Gastrocnemius medialis (tissue), 4 donors: ENCODE measurements around the gene BORCS8. TPM values are rescaled to one million over a fixed set of nuclear protein-coding genes. Genes with fewer than 3 reads are reported as not detected.

ENCODE experiments used
- ATAC-seq, 2 donors: fragments of 150-250 bp; one replicate each; pipeline ENCODE4 v1.9.1; 2016
- DNase-seq, 2 donors: peaks; one replicate each; pipeline ENCODE4 v3.0.0-alpha.2; 2019
- H3K27ac ChIP-seq, 4 donors: fragments of 200-600 bp; sonication (generic); 1 replicate in 1 of 4; 2 replicates in 3 of 4; pipeline ENCODE4 v1.5.1; 2016 to 2018; ENCODE audit warnings: mild to moderate bottlenecking in 2 of 4, moderate library complexity in 1 of 4
- H3K27me3 ChIP-seq, 3 donors: fragments of 200-600 bp; sonication (generic) in 2 of 3; 1 replicate in 1 of 3; 2 replicates in 2 of 3; pipeline versions ENCODE4 v1.5.1 to v1.6.0; 2016 to 2019; ENCODE audit warnings: mild to moderate bottlenecking in 1 of 3, moderate library complexity in 1 of 3
- H3K36me3 ChIP-seq, 2 donors: fragments of 200-600 bp; sonication (generic) in 1 of 2; one replicate each; pipeline ENCODE4 v1.5.1; 2017 to 2018
- H3K4me1 ChIP-seq, 2 donors: fragments of 200-600 bp; sonication (generic) in 1 of 2; one replicate each; pipeline ENCODE4 v1.5.1; 2016 to 2017; ENCODE audit warnings: mild to moderate bottlenecking in 2 of 2
- H3K4me3 ChIP-seq, 4 donors: fragments of 200-600 bp; sonication (generic) in 3 of 4; 1 replicate in 1 of 4; 2 replicates in 3 of 4; pipeline ENCODE4 v1.5.1; 2016 to 2019; ENCODE audit warnings: mild to moderate bottlenecking in 2 of 4
- H3K9me3 ChIP-seq, 3 donors: fragments of 200-600 bp; sonication (generic) in 2 of 3; 1 replicate in 1 of 3; 2 replicates in 2 of 3; pipeline ENCODE4 v1.5.1; 2016 to 2019
- POLR2A ChIP-seq, 2 donors: fragments of 450-650 bp; IDR thresholded peaks; one replicate each; pipeline ENCODE4 v1.6.1; 2017; ENCODE audit warnings: antibody characterized with exemption in 2 of 2, mild to moderate bottlenecking in 2 of 2, moderate library complexity in 2 of 2
- in situ Hi-C, 4 donors: fragments of 200-750 bp; cut with MboI; loops; one replicate each; pipeline versions ENCODE4 v1.15.0 to v1.8.0; 2017; ENCODE audit warnings: low sequenced_read_pairs in 4 of 4
- intact Hi-C: fragments of 100-400 bp; cut with DNase I; formaldehyde crosslinking; loops from one replicate; pipeline ENCODE4 v1.15.1; 2023; ENCODE audit warnings: low total_unique reads
- total RNA-seq, 4 donors: library from RNA; depleted of rRNA; stranded (reverse); fragments of >200 nt; gene quantifications; one replicate each; pipeline versions ENCODE4 v1.1.0 to v1.2.3, GENCODE V29; 2016
- TF ChIP-seq, protein P1 (sequence below), 5 experiments: fragments of 450-650 bp in 3 of 5; fragments of 200-600 bp in 2 of 5; sonication (generic) in 2 of 5; IDR thresholded peaks in 4 of 5; conservative IDR thresholded peaks in 1 of 5; 1 replicate in 4 of 5; 2 replicates in 1 of 5; pipeline ENCODE4 v1.5.1; 2016 to 2019; ENCODE audit warnings: antibody characterized with exemption in 5 of 5, mild to moderate bottlenecking in 3 of 5, moderate library complexity in 3 of 5

The BORCS8 gene
- total RNA-seq, 4 donors from 2014 or later: 11.2 to 17.2 (median 13.3) TPM

DNA sequence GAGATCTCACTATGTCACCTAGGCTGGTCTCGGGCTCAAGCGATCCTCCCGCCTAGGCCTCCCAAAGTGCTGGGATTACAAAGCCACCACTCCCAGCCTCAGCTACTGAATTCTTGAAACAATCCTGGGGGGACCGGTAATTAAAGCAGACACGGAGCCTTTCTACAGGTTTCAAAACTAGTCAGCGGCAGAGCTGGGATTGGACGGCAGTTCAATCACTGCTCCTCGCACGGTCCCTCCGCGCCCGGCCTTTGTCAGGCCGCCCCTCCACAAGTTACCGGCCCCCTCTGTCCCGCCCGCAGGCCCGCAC is 229 bp downstream of the BORCS8 start:
- in situ Hi-C loops: no loop called here
- Histone ChIP-seq H3K4me3 (peak overlapping the region; percentile 83 to 99 (median 92)), H3K27me3 (no peaks in the 10 kb centered on the region), H3K36me3 (peaks cover 0 to 2% of the 10 kb centered on the region in 2 donors), H3K4me1 (peaks cover 30 to 44% of the 10 kb centered on the region in 2 donors), H3K27ac (peak overlapping the region; percentile 99 to 100 (median 100)), H3K9me3 (no peaks in the 10 kb centered on the region)
- DNase-seq (no peak), ATAC-seq (no peak)
- intact Hi-C loops: loop anchor here (1.0 to 10.0 kb wide), 6 partner anchors 12 to 325 kb away; partner anchors contain the start of genes GATAD2A, MAU2, NDUFA13 and NR2C2AP
- TF ChIP-seq, protein P1, sequence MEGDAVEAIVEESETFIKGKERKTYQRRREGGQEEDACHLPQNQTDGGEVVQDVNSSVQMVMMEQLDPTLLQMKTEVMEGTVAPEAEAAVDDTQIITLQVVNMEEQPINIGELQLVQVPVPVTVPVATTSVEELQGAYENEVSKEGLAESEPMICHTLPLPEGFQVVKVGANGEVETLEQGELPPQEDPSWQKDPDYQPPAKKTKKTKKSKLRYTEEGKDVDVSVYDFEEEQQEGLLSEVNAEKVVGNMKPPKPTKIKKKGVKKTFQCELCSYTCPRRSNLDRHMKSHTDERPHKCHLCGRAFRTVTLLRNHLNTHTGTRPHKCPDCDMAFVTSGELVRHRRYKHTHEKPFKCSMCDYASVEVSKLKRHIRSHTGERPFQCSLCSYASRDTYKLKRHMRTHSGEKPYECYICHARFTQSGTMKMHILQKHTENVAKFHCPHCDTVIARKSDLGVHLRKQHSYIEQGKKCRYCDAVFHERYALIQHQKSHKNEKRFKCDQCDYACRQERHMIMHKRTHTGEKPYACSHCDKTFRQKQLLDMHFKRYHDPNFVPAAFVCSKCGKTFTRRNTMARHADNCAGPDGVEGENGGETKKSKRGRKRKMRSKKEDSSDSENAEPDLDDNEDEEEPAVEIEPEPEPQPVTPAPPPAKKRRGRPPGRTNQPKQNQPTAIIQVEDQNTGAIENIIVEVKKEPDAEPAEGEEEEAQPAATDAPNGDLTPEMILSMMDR (IDR thresholded peaks at IDR 0.05 in 4 of 5, conservative IDR thresholded peaks at IDR 0.05 in 1 of 5): no peak
- TF ChIP-seq POLR2A (IDR thresholded peaks at IDR 0.05): no peak

DNA sequence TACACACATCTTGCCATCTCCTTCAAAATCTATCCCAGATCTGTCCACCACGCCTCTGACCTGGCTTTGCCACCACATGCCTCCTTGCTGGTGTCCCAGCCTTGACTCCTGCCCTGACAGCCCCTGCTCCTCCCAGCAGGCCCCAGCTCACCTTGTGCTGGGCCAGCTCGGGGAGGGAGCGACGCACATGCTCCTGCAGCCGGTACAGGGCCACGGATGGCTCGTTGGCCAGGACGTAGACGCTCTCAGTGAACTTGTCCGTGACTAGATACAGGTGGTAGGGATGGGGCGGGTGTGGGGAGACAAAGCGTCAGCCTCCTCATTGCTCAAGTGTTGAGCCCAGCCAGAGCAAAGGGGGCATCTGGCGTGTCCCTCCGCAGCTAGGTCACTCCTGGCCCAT is 5.2 kb downstream of the BORCS8 start:
- Histone ChIP-seq H3K9me3 (no peaks in the 10 kb centered on the region), H3K27me3 (no peaks in the 10 kb centered on the region), H3K36me3 (peaks cover 0 to 11% of the 10 kb centered on the region in 2 donors), H3K4me1 (peaks cover 16 to 25% of the 10 kb centered on the region in 2 donors), H3K27ac (no peak overlapping the region), H3K4me3 (no peak overlapping the region)
- no peak for TF ChIP-seq POLR2A (IDR thresholded peaks at IDR 0.05)
- DNase-seq (no peak), ATAC-seq (no peak)
- intact Hi-C loops: no loop called here
- in situ Hi-C loops: no loop called here

DNA sequence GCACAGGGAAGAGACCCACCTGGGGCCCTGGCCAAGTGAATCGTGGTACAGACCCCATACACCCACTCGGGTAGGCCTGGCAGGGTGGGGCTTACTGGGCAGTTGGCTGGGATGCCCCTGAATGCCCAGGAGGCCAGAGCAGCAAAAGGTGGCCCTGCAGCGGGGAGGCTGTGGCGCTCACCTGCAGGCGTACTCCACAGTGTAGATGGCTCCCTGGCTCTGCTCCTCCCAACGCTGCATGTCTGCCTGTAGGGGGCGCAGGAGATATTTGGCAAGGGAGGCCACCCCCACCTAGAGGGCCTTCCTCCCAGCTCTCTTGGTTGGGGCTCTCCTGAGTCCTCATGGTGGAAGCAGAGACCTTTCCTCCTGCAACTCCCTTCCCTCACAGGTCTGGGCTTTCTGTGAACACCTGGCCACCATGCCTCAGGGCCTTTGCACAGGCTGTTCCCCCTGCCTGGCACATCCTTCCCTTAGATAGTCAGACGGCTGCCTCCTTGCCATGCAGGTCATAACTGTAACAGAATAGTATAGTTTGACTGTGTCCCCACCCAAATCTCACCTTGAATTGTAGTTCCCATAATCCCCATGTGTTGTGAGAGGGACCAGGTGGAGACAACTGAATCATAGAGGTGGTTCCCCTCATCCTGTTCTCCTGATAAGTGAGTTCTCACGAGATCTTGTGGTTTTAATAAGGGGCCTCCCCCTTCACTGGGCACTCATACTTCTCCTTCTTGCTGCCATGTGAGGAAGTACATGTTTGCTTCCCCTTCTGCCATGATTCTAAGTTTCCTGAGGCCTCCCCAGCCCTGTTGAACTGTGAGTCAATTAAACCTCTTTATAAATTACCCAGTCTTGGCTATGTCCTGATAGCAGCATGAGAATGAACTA is 5.9 kb downstream of the BORCS8 start:
- no peak overlapping the region for H3K4me3 ChIP-seq
- intact Hi-C loops (no loop called here), in situ Hi-C loops (no loop called here)
- H3K9me3 ChIP-seq: no peaks in the 10 kb centered on the region
- no peaks in the 10 kb centered on the region for H3K27me3 ChIP-seq
- DNase-seq (no peak), ATAC-seq (peak in 1 of 2 donors; percentile 49)
- TF ChIP-seq, protein P1 (IDR thresholded peaks at IDR 0.05 in 4 of 5, conservative IDR thresholded peaks at IDR 0.05 in 1 of 5): peak; percentile 19 to 55 (median 39)
- TF ChIP-seq POLR2A (IDR thresholded peaks at IDR 0.05): no peak
- H3K4me1 ChIP-seq: peaks cover 15 to 22% of the 10 kb centered on the region in 2 donors
- peaks cover 0 to 17% of the 10 kb centered on the region in 2 donors for H3K36me3 ChIP-seq
- H3K27ac ChIP-seq: no peak overlapping the region

DNA sequence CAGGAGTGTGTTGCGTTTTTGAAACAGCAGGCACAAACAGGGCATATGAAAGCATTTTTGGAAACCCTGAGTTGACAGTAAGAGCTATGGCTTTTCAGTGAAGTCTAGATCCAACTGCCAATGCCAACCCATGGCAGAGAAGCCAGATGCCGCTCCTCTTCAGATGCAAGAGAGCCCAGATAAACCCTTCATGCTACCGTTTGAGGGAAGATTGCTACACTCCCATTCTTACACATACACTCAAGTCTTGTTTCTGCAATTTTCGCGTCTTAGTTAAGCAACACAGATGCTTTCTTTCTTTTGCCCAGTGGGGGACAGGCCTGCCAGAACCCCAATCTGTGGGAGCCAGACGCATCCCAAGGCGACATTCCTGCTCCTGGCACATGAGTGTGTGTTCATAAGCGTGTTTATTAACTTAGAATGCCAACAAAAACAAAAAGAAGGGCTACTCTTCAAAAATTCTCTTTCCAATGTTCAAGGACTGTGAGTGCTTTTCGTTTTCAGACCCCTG is 10.4 kb downstream of the BORCS8 start:
- in situ Hi-C loops: no loop called here
- Histone ChIP-seq H3K4me1 (no peaks in the 10 kb centered on the region), H3K36me3 (peaks cover 0 to 35% of the 10 kb centered on the region in 2 donors), H3K9me3 (no peaks in the 10 kb centered on the region), H3K4me3 (no peak overlapping the region), H3K27ac (no peak overlapping the region), H3K27me3 (no peaks in the 10 kb centered on the region)
- DNase-seq: no peak
- intact Hi-C loops: no loop called here
- TF ChIP-seq, protein P1 (IDR thresholded peaks at IDR 0.05 in 4 of 5, conservative IDR thresholded peaks at IDR 0.05 in 1 of 5): no peak
- ATAC-seq: no peak
